Measurements from ENCODE around the gene TRIM67.
"Not testable (repeated sequence)": the region's sequence is repeated elsewhere in the genome, so short reads cannot be mapped to it uniquely, and the experiment has no call there.

Gene TRIM67

DNA sequence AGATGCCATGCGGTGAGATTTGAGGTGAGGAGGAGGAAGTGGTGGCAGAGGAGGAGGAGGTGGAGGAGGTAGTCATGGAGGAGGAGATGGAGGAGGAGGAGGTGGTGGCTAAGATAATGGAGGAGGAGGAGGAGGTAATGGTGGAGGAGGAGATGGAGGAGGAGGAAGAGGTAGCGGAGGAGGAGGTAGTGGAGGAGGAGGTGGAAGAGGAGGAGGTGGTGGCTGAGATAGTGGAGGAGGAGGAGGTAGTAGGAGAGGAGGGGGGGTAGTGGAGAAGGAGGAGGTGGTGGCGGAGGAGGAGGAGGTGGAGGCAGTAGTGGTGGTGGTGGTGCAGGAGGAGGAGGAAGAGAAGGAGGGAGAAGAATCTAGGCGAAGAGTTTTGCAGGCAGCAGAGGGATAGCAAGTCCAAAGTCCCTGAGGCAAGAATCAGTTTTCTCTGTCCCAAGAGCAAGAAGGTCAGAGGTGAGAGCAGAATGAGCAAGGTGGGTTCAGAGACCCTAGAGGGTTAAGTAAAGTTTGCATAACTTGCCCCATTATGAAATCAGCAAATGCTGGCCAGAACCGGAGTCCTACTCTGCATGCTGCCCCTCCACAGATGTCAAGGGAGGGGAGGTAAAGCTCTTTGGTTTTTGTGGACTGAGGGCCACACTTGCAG, 40.2 kb downstream of the TRIM67 start:
- no peak for DNase-seq (ENCODE audit: extremely low read depth in 1 of 2, low read depth in 1 of 2)

- DNase-seq (ENCODE audit: extremely low read depth in 1 of 2, low read depth in 1 of 2) = no peak
Observed at GRCh38 chr1:231203259-231204057, 41.6 kb downstream of the TRIM67 start.

DNA sequence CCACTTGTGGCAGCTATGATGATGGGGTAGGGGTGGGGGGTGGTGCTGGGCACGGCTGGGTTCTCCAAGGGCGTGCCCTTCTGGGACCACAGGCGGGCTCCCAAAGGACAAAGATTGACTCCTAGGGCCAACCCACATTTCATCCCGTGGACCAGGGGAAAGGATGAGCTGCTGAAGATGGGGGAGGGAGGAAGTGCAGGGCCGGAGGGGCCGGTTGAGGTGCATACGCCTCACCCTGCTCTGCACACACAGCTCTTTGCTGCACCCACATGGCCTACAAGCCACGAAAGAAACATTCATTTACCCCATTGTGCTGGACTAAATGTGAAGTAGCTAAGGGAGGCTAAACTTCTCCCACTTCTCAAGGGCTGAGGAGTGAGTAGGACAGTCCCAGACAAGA, 45.0 kb downstream of the TRIM67 start:
- DNase-seq (ENCODE audit: extremely low read depth in 1 of 2, low read depth in 1 of 2) = no peak

- no peak for DNase-seq (ENCODE audit: extremely low read depth in 1 of 2, low read depth in 1 of 2)
Observed at GRCh38 chr1:231207437-231207836, 45.6 kb downstream of the TRIM67 start.

- no peak for DNase-seq (ENCODE audit: extremely low read depth in 1 of 2, low read depth in 1 of 2)
Observed at GRCh38 chr1:231208980-231209379, 47.1 kb downstream of the TRIM67 start.

GRCh38 chr1:231209531-231209930, 47.7 kb downstream of the TRIM67 start:
- no peak for DNase-seq (ENCODE audit: extremely low read depth in 1 of 2, low read depth in 1 of 2)

GRCh38 chr1:231210126-231210525, 48.3 kb downstream of the TRIM67 start:
- DNase-seq (ENCODE audit: extremely low read depth in 1 of 2, low read depth in 1 of 2) = no peak

GRCh38 chr1:231211005-231211857, 49.4 kb downstream of the TRIM67 start:
- DNase-seq (ENCODE audit: extremely low read depth in 1 of 2, low read depth in 1 of 2) = peak; percentile 62 to 79

DNA sequence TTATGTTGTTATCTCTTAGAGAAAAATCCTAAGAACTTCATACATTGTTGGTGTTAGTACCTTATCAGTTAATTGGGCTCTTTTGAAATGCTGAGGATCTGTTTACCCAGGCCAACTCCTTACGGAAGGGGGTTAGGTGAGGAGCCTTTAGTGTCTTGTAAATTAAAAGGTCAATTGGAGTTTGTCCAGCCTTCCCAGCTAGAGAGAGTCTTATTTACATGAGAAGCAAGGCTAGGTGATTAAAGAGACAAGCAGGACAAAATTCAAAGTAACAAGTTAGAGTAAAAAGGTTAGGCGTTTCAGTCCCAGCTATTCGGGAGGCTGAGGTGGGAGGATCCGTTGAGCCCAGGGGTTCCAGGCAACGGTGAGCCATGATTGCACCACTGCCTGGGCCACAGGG, 50.4 kb downstream of the TRIM67 start:
- DNase-seq (ENCODE audit: extremely low read depth in 1 of 2, low read depth in 1 of 2) = not testable (repeated sequence)

GRCh38 chr1:231213831-231214573, 52.1 kb downstream of the TRIM67 start:
- no peak for DNase-seq (ENCODE audit: extremely low read depth in 1 of 2, low read depth in 1 of 2)

- DNase-seq (ENCODE audit: extremely low read depth in 1 of 2, low read depth in 1 of 2) = no peak
Observed at GRCh38 chr1:231214918-231215680, 53.2 kb downstream of the TRIM67 start.

DNA sequence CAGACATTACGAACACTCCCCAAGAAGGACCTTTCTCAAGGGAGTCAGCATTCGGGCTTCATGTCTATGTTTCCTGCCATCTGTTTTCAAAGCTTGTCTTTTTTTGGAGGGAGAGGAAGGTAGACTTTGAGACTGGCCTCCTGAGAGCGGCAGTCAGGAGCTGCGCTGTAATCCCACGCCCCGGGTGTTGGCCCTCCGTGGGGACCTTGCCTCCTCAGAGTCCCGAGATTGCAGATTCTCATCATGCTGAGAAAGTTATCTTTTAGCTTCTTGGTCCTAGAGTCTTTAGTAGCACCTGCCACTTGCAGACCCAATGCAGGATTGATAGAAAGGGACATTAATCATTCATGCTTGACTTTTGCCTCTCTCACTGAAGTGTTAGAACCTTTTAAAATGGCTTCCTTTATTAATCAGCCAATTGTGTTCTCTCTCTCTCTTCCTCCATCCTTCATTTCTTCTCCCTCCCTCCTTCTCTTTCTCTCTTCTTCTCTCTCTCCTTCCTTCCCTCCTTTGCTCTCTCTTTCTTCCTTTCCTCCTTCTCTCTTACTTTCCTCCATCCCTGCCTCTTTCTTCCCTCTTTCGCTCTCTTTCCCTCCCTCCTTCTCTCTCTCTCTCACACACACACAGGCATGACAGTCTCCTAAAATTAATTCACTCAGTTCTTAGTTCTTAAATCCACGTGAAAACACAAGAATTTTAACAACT, 54.0 kb downstream of the TRIM67 start:
- no peak for DNase-seq (ENCODE audit: extremely low read depth in 1 of 2, low read depth in 1 of 2)

GRCh38 chr1:231216498-231216897, 54.6 kb downstream of the TRIM67 start:
- no peak for DNase-seq (ENCODE audit: extremely low read depth in 1 of 2, low read depth in 1 of 2)

DNA sequence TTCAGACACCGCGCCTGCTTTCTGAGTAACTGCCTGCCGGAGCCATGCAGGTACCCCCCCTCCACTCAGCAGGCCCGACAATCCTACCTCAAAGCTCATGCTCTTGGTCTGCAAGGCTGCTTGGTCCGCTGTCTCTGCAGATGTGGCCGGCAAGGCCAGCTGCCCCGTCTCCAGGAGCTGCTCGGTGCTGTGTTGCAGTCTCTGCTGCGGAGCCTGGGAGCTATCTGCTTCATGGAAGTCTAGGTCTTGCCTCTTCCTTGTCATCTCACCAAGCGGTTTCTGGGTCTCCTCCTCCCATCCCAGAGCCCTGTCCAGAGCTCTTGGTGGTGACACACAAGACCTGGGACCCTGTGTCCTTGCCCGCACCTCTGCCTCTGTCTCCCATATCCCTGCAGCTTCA, 55.2 kb downstream of the TRIM67 start:
- no peak for DNase-seq (ENCODE audit: extremely low read depth in 1 of 2, low read depth in 1 of 2)

GRCh38 chr1:231218078-231218477, 56.2 kb downstream of the TRIM67 start:
- DNase-seq (ENCODE audit: extremely low read depth in 1 of 2, low read depth in 1 of 2) = no peak

- no peak for DNase-seq (ENCODE audit: extremely low read depth in 1 of 2, low read depth in 1 of 2)
Observed at GRCh38 chr1:231219422-231220401, 57.9 kb downstream of the TRIM67 start.

GRCh38 chr1:231220801-231221200, 58.9 kb downstream of the TRIM67 start:
- DNase-seq (ENCODE audit: extremely low read depth in 1 of 2, low read depth in 1 of 2) = no peak

GRCh38 chr1:231226156-231226555, 64.3 kb downstream of the TRIM67 start:
- no peak for DNase-seq (ENCODE audit: extremely low read depth in 1 of 2, low read depth in 1 of 2)
